ENCODE measurements around the gene MPP4. TPM values are rescaled to one million over a fixed set of nuclear protein-coding genes. Genes with fewer than 3 reads are reported as not detected.

The MPP4 gene
- total RNA-seq, 1 donor from 2014 or later, result 0.59 TPM

DNA sequence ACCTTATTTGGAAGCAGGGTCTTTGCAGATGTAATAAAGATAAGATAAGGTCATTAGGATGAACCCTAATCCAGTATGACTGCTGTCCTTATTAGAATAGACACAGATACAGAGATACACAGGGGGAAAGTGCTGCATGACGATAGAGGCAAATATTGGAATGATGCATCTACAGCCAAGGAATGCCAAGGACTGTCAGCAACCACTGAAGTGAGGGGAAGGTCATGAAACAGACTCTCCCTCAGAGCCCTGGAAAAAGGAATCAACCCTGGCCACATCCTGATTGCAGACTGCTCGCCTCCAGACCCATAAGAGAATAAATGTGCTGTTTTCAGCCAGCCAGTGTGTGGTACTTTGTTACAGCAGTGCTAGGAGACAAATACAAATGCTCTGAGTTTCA is 69.9 kb downstream of the MPP4 start:
- DNase-seq, result no peak

DNA sequence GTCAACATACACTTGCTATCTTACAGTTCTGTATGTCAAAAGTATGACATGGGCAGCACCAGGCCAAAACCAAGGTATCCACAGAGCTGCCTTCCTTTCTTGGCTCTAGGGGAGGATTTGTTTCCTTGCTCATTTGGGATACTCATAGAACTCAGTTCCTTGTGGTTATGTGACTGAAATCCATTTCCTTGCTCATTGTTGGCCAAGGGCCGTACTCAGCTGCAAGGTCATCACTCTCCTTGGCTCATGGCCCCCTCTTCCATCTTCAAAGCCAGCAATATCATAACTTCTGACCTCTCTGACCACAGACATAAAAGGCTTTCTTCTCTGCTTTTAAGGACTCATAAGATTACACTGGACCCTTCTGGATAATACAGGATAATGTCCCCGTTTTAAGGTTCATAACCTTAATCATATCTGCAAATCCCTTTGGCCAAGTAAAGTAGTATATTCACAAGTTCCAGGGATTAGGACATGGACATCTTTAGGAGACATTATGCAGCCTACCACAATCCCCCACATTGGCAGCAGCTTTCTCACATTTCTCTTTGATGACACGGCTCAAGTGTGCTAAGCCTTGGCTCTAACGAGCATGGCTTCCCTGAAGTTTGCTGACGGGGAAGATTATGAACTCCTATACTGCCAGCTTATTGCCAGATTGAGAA is 76.0 kb downstream of the MPP4 start:
- DNase-seq, result no peak

DNA sequence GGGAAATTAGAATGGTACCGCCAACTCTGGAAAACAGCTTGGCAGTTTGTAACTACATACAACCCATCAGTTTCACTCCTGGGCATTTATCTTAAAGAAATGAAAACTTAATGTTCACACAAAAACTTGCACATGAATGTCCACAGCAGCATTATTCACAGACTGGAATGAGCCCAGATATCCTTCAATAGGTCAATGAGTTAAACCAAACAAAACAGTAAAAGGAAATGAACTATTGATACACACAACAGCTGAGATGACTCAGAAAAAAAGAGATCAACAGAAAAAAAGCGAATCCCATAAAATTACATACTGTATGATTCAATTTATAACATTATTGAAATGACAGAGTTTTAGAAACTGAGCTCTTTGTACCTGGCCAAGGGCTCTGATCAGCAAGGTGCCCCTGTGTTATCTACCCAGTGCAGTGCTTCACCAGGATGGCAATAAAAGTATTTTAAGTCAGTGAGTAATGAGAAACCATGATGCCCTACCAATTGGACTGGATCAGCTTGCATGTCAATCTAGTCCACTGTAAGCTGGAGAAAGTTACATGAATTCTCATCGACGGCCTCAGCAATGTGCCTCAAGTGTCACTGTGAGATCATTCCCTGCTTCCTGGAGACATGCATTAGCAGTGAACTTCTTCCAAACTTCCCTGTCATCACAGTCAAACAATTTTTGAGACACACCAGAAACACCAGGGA is 77.0 kb downstream of the MPP4 start:
- DNase-seq, result no peak

DNA sequence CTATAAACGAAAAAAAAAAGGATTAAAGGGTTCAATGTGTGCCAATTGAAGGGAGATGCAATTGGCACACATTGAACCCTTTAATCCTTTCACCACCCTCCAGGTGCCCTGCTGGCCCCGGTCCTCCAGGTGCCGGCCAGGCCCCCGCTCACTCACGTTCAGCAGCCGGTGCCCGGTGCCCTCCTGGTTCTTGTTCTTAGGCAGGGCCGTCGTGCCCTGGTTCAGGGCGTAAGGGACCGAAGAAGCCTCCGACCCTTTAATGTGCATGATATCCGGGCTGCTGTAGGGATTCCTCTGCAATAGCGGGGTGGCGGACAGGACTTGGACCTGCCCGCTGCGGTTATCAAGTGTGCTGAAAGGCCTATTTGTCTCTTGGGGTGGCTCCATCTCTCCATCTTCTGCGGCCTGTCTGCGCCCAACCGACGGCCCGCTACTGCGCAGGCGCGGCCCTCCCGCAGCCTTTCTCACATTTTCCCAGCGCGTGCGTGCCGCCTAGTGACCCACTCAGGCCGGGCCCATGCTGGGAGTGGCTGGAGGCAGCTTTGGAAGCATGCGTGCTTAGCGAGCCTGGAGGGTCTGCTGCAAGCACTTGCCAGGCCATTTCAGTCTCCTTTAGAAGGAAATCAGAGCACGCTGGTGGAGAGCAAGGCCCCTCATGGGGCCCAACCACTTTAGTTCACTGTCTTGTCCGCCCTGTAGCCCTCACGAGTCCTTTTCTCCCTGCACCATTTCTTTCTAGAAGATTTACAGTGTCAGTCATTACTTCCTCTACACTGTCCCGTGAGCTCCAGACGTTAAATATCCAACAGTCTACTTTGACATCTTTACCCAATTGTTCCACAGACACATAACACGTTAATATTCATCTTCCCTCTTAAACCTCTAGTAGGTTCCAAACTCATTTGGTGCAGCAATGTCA is 79.4 kb downstream of the MPP4 start:
- DNase-seq, result peak; percentile 60

DNA sequence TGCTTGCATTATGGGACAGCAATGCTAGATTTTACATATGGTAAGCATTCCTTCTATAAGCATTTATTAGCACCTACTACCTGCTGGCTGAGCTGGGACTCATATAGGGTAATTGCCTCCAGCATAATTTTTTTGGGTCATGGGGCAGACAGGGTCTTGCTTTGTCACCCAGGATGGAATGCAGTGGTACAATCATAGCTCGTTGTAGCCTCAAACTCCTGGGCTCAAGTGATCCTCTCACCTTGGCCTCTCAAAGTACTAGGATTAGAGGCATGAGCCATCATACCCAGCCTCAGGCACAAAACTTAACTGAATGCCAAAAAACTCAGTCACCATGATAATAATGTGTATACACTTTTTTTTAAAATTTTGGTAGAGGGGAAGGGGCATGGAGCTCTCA is 90.4 kb downstream of the MPP4 start:
- no peak for DNase-seq

DNA sequence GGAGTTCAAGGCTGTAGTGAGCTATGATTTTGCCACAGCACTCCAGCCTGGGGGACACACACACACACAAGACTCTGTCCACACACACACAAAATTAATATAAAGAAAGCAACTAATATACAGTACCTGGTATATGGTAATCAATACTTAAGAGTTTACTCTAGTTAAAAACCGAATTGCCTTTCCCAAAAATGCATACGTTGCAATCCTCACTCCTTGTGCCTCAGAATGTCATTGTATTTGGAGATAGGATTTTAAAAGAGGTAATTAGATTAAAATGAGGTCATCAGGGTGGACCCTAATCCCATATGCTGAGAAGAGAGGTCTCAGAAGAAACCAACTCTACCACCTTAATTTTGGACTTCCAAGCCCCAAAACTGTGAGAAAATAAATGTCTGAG is 90.9 kb downstream of the MPP4 start:
- DNase-seq, result no peak

DNA sequence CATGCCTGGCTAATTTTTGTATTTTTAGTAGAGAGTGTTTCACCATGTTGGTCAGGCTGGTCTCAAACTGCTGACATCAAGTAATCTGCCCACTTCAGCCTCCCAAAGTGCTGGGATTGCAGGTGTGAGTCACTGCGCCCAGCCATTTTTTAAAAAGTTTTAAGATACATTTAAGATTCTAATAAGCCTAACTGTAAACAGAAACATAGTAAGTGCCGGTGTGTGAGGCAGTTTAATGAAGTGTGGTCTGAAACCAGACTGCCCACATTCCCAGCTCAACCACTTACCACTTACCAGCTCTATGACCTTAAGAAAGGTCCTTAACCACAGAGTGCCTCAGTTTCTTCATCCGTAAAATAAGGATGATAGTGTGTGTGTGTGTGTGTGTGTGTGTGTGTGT is 97.5 kb downstream of the MPP4 start:
- DNase-seq, result no peak

DNA sequence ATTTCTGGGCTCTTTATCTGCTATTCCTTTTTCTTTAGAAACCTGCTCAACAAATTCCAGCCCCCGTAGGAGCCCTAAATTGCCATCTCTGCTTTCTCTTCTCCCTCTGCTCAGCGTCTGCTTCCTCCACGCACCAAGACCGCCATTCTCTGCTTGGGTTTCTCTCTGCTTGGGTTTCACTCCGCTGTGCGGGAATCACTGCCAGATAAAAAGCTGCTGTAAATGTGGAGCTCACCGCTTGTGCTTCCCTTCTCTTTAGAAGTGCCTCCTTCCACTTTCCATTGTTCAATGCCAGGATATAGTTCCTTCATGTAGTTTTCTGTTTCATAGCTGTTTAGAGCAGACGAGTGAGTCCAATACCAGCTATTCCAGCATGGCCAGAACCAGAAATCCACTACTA is 101.0 kb downstream of the MPP4 start:
- no peak for DNase-seq

Small RNA genes within 50 kb of the gene (small RNA-seq; reads per million reads assigned to genes)
- gene RNU6-651P (ENCODE audit: low replicate concordance), result not detected

Other genes starting within 250 kb of the MPP4 start
- gene TRAK2, start 247.2 kb downstream of the MPP4 start, total RNA-seq, result 32.5 TPM
- gene STRADB, start 246.9 kb downstream of the MPP4 start, total RNA-seq, result 58.0 TPM
- gene TMEM237, start 55.1 kb downstream of the MPP4 start, total RNA-seq, result 48.2 TPM
- 22.9 TPM for gene ALS2, start 82.3 kb upstream of the MPP4 start, total RNA-seq
- 1.6 TPM for gene CDK15, start 107.9 kb upstream of the MPP4 start, total RNA-seq